Measurements from ENCODE around the gene BCDIN3D.

The BCDIN3D gene

DNA sequence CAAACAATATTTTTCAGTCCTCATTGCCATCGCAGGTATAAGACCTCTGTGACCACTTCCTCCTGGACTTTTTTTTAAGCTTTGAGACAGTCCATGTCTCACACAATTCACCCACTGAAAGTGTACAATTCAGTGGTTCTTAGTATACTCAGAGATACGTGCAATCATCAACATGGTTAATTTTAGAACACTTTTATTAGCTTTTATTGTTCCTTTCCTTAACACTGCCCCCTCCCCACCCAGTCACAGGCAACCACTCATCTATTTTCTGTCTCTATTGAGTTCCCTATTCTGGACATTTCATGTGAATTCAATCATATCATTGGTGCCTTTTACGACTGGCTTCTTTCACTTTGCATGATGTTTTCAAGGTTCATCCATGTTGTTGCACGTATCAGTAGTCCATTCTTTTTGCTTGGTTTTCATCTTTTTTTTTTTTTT lies 30.9 kb downstream of the BCDIN3D start:
- TF ChIP-seq, protein P1, sequence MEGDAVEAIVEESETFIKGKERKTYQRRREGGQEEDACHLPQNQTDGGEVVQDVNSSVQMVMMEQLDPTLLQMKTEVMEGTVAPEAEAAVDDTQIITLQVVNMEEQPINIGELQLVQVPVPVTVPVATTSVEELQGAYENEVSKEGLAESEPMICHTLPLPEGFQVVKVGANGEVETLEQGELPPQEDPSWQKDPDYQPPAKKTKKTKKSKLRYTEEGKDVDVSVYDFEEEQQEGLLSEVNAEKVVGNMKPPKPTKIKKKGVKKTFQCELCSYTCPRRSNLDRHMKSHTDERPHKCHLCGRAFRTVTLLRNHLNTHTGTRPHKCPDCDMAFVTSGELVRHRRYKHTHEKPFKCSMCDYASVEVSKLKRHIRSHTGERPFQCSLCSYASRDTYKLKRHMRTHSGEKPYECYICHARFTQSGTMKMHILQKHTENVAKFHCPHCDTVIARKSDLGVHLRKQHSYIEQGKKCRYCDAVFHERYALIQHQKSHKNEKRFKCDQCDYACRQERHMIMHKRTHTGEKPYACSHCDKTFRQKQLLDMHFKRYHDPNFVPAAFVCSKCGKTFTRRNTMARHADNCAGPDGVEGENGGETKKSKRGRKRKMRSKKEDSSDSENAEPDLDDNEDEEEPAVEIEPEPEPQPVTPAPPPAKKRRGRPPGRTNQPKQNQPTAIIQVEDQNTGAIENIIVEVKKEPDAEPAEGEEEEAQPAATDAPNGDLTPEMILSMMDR (IDR thresholded peaks at IDR 0.05): no peak
- TF ChIP-seq ZFX (IDR thresholded peaks at IDR 0.05; ENCODE audit: borderline replicate concordance): no peak
- no peak overlapping the region for H3K27ac ChIP-seq

GRCh38 chr12:49811136-49811535 lies 31.8 kb downstream of the BCDIN3D start:
- H3K27ac ChIP-seq: no peak overlapping the region
- TF ChIP-seq, protein P1 (IDR thresholded peaks at IDR 0.05): no peak
- TF ChIP-seq ZFX (IDR thresholded peaks at IDR 0.05; ENCODE audit: borderline replicate concordance): no peak

DNA sequence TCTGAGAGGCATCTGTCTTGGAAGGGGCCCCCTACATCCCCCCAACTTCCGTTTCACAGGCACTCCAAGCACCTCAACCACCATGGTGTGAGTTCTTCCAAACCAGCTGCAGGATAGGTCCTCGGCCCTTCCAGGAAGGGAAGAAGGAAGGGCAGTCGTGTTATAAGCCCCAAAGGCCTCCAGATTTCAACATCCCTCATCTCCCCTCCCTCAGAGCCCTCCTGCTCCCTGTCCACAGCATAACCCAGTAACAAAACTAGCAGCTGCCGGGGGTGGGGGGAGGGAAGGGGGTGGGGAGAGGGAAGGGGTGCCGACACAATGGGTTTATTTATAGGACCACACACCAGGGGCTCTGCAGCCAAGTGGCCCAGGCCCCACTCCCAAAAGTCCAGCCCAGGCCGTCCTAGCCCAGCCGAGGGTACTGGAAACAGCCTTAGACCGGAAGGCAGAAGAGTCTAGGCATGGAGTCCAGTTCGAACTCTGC lies 33.0 kb downstream of the BCDIN3D start:
- H3K27ac ChIP-seq: no peak overlapping the region
- TF ChIP-seq ZFX (IDR thresholded peaks at IDR 0.05; ENCODE audit: borderline replicate concordance): no peak
- TF ChIP-seq, protein P1 (IDR thresholded peaks at IDR 0.05): no peak

DNA sequence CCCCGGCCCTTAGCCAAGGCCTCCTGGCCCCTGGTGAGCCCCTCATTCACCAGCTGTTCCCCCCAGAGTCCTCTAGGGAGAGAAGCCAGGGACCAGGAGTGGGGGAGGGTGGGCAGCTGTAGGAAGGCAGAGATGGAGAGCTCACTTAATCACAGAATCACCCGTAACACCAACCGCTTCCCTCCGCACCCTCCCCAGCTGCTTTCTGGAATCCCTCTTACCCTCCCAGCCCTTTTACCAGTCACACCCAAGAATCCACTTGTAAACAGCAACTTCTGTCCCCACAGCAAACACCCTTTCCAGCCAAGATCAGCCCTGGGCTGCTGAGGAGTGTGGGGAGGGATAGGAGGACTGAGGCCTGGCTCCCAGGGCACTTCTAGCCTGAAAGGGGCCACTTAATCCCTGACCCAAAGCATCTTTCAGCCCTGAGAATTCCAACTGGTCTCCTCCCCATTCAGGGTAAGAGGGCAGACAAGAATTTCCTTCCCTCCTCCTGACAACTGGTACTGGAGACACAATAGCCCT lies 33.5 kb downstream of the BCDIN3D start:
- no peak for TF ChIP-seq ZFX (IDR thresholded peaks at IDR 0.05; ENCODE audit: borderline replicate concordance)
- TF ChIP-seq, protein P1 (IDR thresholded peaks at IDR 0.05): no peak
- H3K27ac ChIP-seq: no peak overlapping the region

DNA sequence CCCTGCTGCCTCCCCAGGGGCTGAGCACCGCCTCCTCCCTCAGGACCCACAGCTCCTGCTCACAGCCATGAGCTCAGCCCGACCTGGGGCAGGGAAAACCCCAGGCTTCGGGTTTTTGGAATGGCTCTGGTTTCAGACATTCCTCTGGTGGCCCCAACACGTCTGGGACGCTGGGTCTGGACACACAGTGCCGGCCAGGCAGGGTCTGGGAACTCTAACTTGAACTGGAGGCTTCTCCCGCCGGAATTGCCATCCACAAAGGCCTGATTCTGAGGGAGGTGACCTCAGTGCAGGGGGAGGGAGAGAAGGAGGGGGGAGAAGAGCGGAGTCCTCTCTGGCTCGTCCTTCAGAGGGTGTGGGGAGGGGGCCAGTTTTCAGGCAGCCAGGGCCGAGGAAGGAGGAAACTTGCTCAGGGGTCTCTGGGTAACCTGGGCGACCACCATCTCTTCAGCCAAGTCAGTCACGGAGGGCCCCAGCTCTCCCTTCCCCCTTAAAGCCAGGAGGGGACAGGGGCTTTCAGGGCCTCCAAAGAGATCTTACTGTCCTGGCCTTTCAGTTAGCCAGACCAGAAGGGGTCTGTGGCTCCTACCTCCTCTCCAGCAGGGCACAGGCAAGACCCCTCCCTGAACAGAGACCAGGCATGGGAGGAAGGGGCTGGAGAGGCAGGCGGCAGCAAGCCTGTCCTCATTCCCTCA lies 34.1 kb downstream of the BCDIN3D start:
- no peak for TF ChIP-seq ZFX (IDR thresholded peaks at IDR 0.05; ENCODE audit: borderline replicate concordance)
- TF ChIP-seq, protein P1 (IDR thresholded peaks at IDR 0.05): no peak

GRCh38 chr12:49807991-49808580 lies 34.8 kb downstream of the BCDIN3D start:
- H3K27ac ChIP-seq: no peak overlapping the region
- no peak for TF ChIP-seq ZFX (IDR thresholded peaks at IDR 0.05; ENCODE audit: borderline replicate concordance)
- TF ChIP-seq, protein P1 (IDR thresholded peaks at IDR 0.05): no peak

More for the DNA sequence above, 34.1 kb downstream of the BCDIN3D start:
- H3K27ac ChIP-seq: no peak overlapping the region

- no peak for TF ChIP-seq ZFX (IDR thresholded peaks at IDR 0.05; ENCODE audit: borderline replicate concordance)
- TF ChIP-seq, protein P1 (IDR thresholded peaks at IDR 0.05): no peak
- H3K27ac ChIP-seq: no peak overlapping the region
Measured at GRCh38 chr12:49806877-49807276, 36.0 kb downstream of the BCDIN3D start.
